ENCODE measurements around the gene OR1I1. TPM values are rescaled to one million over a fixed set of nuclear protein-coding genes. Genes with fewer than 3 reads are reported as not detected.

The OR1I1 gene
- polyA plus RNA-seq, 3 donors, result 0.03 to 0.04 (median 0.03) TPM

DNA sequence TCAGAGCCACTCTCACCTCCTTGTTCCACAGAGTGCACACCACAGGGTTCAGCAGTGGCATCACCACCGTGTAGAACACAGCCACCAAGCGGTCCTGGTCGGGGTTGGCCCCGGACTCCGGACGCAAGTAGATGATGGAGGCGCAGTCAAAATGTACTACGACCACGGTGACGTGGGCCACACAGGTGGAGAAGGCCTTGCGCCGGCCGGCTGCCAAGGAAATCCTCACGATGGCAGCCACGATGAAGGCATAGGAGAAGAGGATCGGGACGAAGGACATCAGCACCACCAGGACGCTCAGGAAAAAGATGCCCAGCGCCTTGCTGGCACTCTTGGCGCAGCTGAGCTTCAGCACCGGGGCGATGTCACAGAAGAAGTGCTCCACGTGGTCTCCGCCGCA is 59.1 kb downstream of the OR1I1 start:
- DNase-seq (ENCODE audit: low read depth in 3 of 3, low spot score in 2 of 3), result no peak

- no peak for DNase-seq (ENCODE audit: low read depth in 3 of 3, low spot score in 2 of 3)
Measured at GRCh38 chr19:15142313-15142712, 60.3 kb downstream of the OR1I1 start.

Other genes starting within 250 kb of the OR1I1 start
- gene OR7A5, start 247.0 kb upstream of the OR1I1 start, polyA plus RNA-seq (ENCODE audit: insufficient read length in 3 of 3), result under 1 TPM in 2 of 3 donors, not detected in 1; 0.03 TPM
- under 1 TPM; 0.08 to 0.17 (median 0.10) TPM for gene OR7C1, start 247.0 kb upstream of the OR1I1 start, polyA plus RNA-seq (ENCODE audit: insufficient read length in 3 of 3)
- not detected for gene OR7A10, start 233.3 kb upstream of the OR1I1 start, polyA plus RNA-seq (ENCODE audit: insufficient read length in 3 of 3)
- gene OR7A17, start 196.1 kb upstream of the OR1I1 start, polyA plus RNA-seq (ENCODE audit: insufficient read length in 3 of 3), result not detected
- not detected for gene OR7C2, start 140.7 kb upstream of the OR1I1 start, polyA plus RNA-seq (ENCODE audit: insufficient read length in 3 of 3)
- gene SLC1A6, start 102.3 kb upstream of the OR1I1 start, polyA plus RNA-seq (ENCODE audit: insufficient read length in 3 of 3), result under 1 TPM; 0.39 to 0.51 (median 0.47) TPM
- not detected for gene CASP14, start 32.7 kb upstream of the OR1I1 start, polyA plus RNA-seq (ENCODE audit: insufficient read length in 3 of 3)
- 10 to 100 TPM; 14.4 to 16.5 (median 15.2) TPM for gene SYDE1, start 25.2 kb downstream of the OR1I1 start, polyA plus RNA-seq (ENCODE audit: insufficient read length in 3 of 3)
- gene NOTCH3, start 118.8 kb downstream of the OR1I1 start, polyA plus RNA-seq (ENCODE audit: insufficient read length in 3 of 3), result 100 to 1,000 TPM in 1 of 3 donors, 10 to 100 TPM in 2; 90.9 to 103 (median 96.0) TPM
- 1 to 10 TPM; 4.5 to 5.6 (median 5.2) TPM for gene EPHX3, start 150.2 kb downstream of the OR1I1 start, polyA plus RNA-seq (ENCODE audit: insufficient read length in 3 of 3)